AG09309 (cell line): ENCODE measurements around the gene DAGLA.
"Not testable (repeated sequence)": the region's sequence is repeated elsewhere in the genome, so short reads cannot be mapped to it uniquely, and the experiment has no call there.

ENCODE experiments used
- DNase-seq: peaks from one replicate; pipeline ENCODE4 v3.0.0-alpha.2; 2010; ENCODE audit warnings: low read depth
- H3K4me3 ChIP-seq: 2 replicates; pipeline ENCODE4 v1.5.1; 2011; ENCODE audit warnings: mild to moderate bottlenecking, low read depth, low read length, moderate library complexity; ENCODE audit not compliant: control insufficient read depth
- TF ChIP-seq, protein P1 (sequence below): IDR thresholded peaks from 2 replicates; pipeline ENCODE4 v1.5.1; 2011; ENCODE audit warnings: mild to moderate bottlenecking, low read depth, low read length, inconsistent platforms; ENCODE audit not compliant: insufficient read depth, control insufficient read depth; ENCODE audit errors: missing control alignments

Gene DAGLA

DNA sequence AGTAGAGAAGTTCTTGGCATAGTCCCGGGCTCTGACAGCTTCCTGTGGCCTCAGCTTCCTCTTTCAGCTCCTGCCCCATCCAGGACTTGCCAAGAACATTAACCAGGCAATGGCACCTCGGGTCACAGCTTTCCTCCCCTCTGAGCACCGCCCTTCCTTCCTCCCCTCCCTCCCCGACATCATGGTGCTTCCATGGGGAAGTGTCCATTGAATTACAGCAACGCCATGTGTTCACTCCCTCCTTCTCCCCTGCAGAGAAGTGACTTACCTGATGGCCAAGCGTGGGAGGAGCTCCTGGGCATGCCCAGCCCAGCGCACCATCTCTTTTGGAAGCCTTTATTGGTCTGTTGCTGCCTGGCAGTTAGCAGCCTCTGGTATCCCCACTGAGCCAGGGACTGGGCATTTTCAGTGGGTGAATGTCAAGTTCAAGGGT is 25.8 kb upstream of the DAGLA start:
- TF ChIP-seq, protein P1, sequence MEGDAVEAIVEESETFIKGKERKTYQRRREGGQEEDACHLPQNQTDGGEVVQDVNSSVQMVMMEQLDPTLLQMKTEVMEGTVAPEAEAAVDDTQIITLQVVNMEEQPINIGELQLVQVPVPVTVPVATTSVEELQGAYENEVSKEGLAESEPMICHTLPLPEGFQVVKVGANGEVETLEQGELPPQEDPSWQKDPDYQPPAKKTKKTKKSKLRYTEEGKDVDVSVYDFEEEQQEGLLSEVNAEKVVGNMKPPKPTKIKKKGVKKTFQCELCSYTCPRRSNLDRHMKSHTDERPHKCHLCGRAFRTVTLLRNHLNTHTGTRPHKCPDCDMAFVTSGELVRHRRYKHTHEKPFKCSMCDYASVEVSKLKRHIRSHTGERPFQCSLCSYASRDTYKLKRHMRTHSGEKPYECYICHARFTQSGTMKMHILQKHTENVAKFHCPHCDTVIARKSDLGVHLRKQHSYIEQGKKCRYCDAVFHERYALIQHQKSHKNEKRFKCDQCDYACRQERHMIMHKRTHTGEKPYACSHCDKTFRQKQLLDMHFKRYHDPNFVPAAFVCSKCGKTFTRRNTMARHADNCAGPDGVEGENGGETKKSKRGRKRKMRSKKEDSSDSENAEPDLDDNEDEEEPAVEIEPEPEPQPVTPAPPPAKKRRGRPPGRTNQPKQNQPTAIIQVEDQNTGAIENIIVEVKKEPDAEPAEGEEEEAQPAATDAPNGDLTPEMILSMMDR, result no peak
- no peak for DNase-seq

DNA sequence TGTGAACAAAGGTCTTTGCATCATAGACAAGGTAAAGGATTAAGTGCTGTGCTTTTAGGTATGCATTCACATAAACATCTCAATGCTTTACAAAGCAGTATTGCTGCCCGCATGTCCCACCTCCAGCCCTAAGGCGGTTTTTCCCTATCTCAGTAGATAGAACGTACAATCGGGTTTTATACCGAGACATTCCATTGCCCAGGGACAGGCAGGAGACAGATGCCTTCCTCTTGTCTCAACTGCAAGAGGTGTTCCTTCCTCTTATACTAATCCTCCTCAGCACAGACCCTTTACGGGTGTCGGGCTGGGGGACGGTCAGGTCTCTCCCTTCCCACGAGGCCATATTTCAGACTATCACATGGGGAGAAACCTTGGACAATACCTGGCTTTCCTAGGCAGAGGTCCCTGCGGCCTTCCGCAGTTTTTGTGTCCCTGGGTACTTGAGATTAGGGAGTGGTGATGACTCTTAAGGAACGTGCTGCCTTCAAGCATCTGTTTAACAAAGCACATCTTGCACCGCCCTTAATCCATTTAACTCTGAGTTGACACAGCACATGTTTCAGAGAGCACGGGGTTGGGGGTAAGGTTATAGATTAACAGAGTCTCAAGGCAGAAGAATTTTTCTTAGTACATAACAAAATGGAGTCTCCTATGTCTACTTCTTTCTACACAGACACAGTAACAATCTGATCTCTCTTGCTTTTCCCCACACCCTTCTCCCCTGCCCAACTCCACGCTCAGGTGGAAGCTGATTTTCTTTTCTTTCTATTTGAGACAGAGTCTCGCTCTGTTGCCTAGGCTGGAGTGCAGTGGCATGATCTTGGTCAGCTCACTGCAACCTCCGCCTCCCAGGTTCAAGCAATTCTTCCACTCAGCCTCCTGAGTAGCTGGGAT is 24.7 kb upstream of the DAGLA start:
- H3K4me3 ChIP-seq, DNase-seq: not testable (repeated sequence)

More for the DNA sequence above, 25.8 kb upstream of the DAGLA start:
- no peak overlapping the region for H3K4me3 ChIP-seq

DNA sequence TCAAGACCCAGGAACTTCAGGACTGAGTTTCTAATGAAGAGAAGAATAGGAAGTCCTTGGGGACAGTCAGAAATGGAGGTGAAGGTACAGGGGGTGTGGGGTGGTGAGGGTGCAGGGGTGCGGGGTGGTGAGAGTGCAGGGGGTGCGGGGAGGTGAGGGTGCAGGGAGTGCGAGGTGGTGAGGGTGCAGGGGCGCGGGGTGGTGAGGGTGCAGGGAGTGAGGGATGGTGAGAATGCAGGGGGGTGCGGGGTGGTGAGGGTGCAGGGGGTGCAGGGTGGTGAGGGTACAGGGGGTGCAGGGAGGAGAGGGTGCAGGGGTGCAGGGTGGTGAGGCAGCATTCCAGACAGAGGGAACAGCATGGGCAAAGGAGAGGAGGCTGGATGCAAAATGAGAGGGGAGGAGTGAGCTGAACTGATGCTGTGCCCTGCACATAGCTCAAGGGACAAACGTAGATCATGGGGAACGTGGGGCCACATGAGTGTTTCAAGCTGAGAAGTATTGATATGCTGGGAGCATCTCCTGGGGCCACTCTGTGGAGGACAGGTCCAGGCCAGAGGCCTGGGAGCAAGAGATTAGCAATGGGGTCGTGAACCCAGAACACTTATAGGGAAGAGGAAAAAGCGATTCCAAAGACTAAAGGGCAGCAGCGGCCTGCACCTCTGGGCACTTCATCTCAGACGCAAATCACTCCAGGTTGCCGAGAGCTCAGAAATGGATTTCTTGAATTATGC is 23.7 kb upstream of the DAGLA start:
- H3K4me3 ChIP-seq, result no peak overlapping the region
- DNase-seq, result no peak
- TF ChIP-seq, protein P1, result no peak

DNA sequence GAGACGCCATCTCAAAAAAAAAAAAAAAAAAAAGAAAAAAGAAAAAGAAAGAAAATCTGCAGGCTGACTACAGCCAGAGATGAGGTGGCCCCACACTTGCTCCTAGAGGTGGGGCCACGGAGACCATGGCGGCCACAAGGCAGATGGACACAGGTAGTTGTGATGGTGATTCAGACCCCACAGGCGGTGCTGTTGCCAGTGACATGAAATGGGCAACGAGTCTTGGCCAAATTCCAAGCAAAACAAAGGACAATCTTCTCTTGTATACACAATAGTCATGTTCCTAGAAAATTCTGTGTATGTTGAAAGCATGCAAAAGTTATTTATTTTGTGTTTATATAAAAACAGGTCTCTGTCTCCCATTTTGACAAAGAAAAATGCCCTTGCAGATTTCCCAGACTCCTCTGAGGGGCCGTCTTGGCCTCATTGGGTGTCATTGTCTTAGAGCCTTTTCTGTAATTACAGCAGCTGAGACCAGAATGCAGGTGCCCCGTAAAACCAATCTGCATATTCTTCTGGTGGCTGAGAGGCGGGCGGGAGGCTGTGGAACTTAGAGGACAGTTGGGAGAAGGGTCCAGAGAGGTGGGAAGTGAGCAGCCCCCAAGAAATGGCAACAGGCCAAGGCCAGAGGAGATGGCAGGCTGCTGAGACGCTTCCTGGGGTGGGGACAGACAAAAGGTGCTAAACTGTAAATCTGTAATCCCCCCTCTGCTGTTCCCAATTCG is 22.5 kb upstream of the DAGLA start:
- TF ChIP-seq, protein P1, result no peak
- H3K4me3 ChIP-seq, result no peak overlapping the region
- no peak for DNase-seq

DNA sequence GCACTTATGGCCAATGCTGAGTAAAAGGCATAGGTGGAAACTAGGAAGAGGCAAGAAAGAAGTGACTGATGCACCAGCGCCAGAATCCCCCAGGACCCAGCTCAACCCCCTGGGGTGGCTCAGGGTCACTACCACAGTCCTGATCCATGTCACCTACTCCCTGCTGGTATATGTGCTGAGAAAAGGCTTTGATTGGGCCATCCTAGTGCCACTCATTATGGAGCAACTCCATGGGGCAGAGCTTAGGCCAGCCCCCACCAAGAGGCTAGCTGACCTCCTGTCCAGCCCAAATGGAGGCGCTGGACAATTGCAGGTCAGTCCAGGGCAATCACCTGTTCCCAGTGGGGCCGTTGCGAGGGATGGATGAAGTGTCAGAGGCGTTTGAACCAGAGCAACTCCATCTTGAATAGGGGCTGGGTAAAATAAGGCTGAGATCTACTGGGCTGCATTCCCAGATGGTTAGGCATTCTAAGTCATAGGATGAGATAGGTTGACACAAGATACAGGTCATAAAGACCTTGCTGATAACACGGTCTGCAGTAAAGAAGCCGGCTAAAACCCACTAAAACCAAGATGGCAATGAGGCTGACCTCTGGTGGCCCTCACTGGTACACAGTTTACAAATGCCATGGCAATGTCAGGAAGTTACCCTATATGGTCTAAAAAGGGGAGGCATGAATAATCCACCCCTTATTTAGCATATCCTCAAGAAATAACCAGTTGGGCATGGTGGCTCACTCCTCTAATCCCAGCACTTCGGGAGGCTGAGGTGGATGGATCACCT is 20.6 kb upstream of the DAGLA start:
- TF ChIP-seq, protein P1, result no peak
- no peak for DNase-seq

DNA sequence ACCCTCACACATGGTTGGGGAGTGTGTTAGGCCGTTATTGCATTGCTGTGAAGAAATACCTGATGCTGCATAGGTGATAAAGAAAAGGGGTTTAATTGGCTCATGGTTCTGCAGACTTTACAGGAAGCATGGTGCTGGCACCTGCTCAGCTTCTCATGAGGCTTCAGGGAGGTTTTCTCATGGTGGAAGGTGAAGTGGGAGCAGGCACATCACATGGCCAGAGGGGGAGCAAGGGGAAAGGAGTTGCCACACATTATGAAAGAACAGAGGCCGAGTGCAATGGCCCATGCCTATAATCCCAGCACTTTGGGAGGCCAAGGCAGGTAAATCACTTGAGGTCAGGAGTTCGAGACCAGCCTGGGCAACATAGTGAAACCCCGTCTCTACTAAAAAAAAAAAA is 19.2 kb upstream of the DAGLA start:
- DNase-seq, H3K4me3 ChIP-seq: not testable (repeated sequence)

More for the DNA sequence above, 20.6 kb upstream of the DAGLA start:
- no peak overlapping the region for H3K4me3 ChIP-seq

DNA sequence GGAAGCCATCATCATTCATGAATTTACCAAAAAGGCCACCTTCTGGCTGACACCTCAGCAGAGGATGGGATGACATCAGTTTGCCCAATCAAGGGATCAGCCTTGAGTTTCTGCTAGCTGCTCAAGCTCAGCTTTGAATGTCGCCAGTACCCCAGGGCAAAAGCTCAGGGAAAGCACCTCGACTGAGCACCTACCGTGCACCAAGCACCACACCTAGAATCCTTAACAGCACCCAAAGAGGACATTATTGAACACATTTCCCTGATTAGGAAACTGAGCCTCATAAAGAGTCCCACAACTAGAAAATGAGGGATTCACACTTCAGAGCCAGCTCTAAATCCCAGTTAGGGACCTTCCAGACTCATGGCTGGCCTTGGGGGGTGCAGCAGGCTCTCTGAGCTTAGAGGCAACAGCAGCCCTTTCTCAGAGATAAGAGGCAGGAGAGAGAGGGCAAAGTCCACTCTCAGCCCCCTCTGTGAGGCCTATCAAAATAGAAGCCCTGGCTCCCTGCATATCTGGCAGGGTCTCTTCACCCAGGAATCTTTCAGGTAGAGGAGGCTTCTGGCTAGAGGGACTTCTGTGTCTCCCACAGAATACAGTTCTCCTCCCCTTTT is 13.4 kb upstream of the DAGLA start:
- TF ChIP-seq, protein P1, result no peak
- no peak overlapping the region for H3K4me3 ChIP-seq
- DNase-seq, result no peak
